ENCODE data around the gene GIPR. TPM values are rescaled to one million over a fixed set of nuclear protein-coding genes. Genes with fewer than 3 reads are reported as not detected.

GIPR gene
- total and polyA plus RNA-seq, 2 of the 13 experiments (the other 11 are each of a cell fraction or from before 2014, with no cell fraction given) = 0.15 to 1.2 TPM

GRCh38 chr19:45638930-45639729 is 28.9 kb upstream of the GIPR start, which contains the start of gene EML2 (continued):
- TF ChIP-seq ZNF281 (CRISPR knock-in tag; IDR thresholded peaks at IDR 0.05; ENCODE audit: borderline replicate concordance) (no peak), GZF1 (CRISPR knock-in tag; IDR thresholded peaks at IDR 0.05) (no peak), TCF7L2 (IDR thresholded peaks at IDR 0.05; ENCODE audit: low read depth, low read length) (no peak), ZNF138 (CRISPR knock-in tag; IDR thresholded peaks at IDR 0.05; ENCODE audit: low read depth) (no peak), ZBTB26 (CRISPR knock-in tag; IDR thresholded peaks at IDR 0.05; ENCODE audit: borderline replicate concordance) (no peak), ZFP37 (CRISPR knock-in tag; IDR thresholded peaks at IDR 0.05; ENCODE audit: borderline replicate concordance) (no peak), SMARCC2 (IDR thresholded peaks at IDR 0.05) (no peak), ZNF788 (CRISPR knock-in tag; IDR thresholded peaks at IDR 0.05; ENCODE audit: borderline replicate concordance) (no peak), ZNF337 (CRISPR knock-in tag; IDR thresholded peaks at IDR 0.05; ENCODE audit: borderline replicate concordance, low read depth) (no peak), PBX3 (CRISPR knock-in tag; IDR thresholded peaks at IDR 0.05; ENCODE audit: borderline replicate concordance) (no peak), ZFP36 (IDR thresholded peaks at IDR 0.05; ENCODE audit: borderline replicate concordance, low read depth, low read length, partially characterized antibody) (peak; percentile 51), ZNF550 (CRISPR knock-in tag; IDR thresholded peaks at IDR 0.05; ENCODE audit: borderline replicate concordance) (no peak), ZBTB33 (CRISPR knock-in tag; IDR thresholded peaks at IDR 0.05) (no peak), CBX1 (IDR thresholded peaks at IDR 0.05; ENCODE audit: low read depth) (no peak), ZNF501 (CRISPR knock-in tag; IDR thresholded peaks at IDR 0.05) (no peak), ZNF382 (CRISPR knock-in tag; IDR thresholded peaks at IDR 0.05; ENCODE audit: borderline replicate concordance) (no peak), ZNF446 (CRISPR knock-in tag; IDR thresholded peaks at IDR 0.05) (no peak), PRDM4 (CRISPR knock-in tag; IDR thresholded peaks at IDR 0.05; ENCODE audit: borderline replicate concordance) (no peak), ZSCAN9 (CRISPR knock-in tag; IDR thresholded peaks at IDR 0.05; ENCODE audit: borderline replicate concordance) (no peak)
